ENCODE measurements around the gene PNMT.

PNMT gene

GRCh38 chr17:39670746-39671145 lies 2.5 kb downstream of the PNMT start:
- DNase-seq (ENCODE audit: low read depth): no peak
- no peak for TF ChIP-seq CTCF (IDR thresholded peaks at IDR 0.05; ENCODE audit: insufficient read depth, low read depth, low read length, missing control alignments)
- no peak overlapping the region for H3K4me3 ChIP-seq (ENCODE audit: low read length)

GRCh38 chr17:39671651-39672521 lies 3.6 kb downstream of the PNMT start:
- TF ChIP-seq CTCF (IDR thresholded peaks at IDR 0.05; ENCODE audit: insufficient read depth, low read depth, low read length, missing control alignments): peak; percentile 52
- H3K4me3 ChIP-seq (ENCODE audit: low read length): no peak overlapping the region

GRCh38 chr17:39672522-39673334 lies 4.5 kb downstream of the PNMT start:
- H3K4me3 ChIP-seq (ENCODE audit: low read length): no peak overlapping the region
- DNase-seq (ENCODE audit: low read depth): no peak
- TF ChIP-seq CTCF (IDR thresholded peaks at IDR 0.05; ENCODE audit: insufficient read depth, low read depth, low read length, missing control alignments): no peak

More at GRCh38 chr17:39671651-39672521, 3.6 kb downstream of the PNMT start:
- peak; percentile 34 for DNase-seq (ENCODE audit: low read depth)

- no peak overlapping the region for H3K4me3 ChIP-seq (ENCODE audit: low read length)
- DNase-seq (ENCODE audit: low read depth): no peak
- TF ChIP-seq CTCF (IDR thresholded peaks at IDR 0.05; ENCODE audit: insufficient read depth, low read depth, low read length, missing control alignments): no peak
Measured at GRCh38 chr17:39673335-39674081, 5.3 kb downstream of the PNMT start.

GRCh38 chr17:39674179-39674578 lies 5.9 kb downstream of the PNMT start:
- TF ChIP-seq CTCF (IDR thresholded peaks at IDR 0.05; ENCODE audit: insufficient read depth, low read depth, low read length, missing control alignments): no peak
- DNase-seq (ENCODE audit: low read depth): no peak
- H3K4me3 ChIP-seq (ENCODE audit: low read length): no peak overlapping the region

GRCh38 chr17:39674702-39675389 lies 6.6 kb downstream of the PNMT start:
- peak; percentile 51 for DNase-seq (ENCODE audit: low read depth)
- no peak for TF ChIP-seq CTCF (IDR thresholded peaks at IDR 0.05; ENCODE audit: insufficient read depth, low read depth, low read length, missing control alignments)
- no peak overlapping the region for H3K4me3 ChIP-seq (ENCODE audit: low read length)
